ENCODE measurements around the gene VAC14.
"Not testable (repeated sequence)": the region's sequence is repeated elsewhere in the genome, so short reads cannot be mapped to it uniquely, and the experiment has no call there.

VAC14 gene

GRCh38 chr16:70744366-70744765 is 56.6 kb downstream of the VAC14 start:
- no peak for DNase-seq (ENCODE audit: low read depth, low spot score)

GRCh38 chr16:70743791-70744190 is 57.2 kb downstream of the VAC14 start:
- DNase-seq (ENCODE audit: low read depth, low spot score): no peak

GRCh38 chr16:70742967-70743366 is 58.0 kb downstream of the VAC14 start:
- DNase-seq (ENCODE audit: low read depth, low spot score): not testable (repeated sequence)

- DNase-seq (ENCODE audit: low read depth, low spot score): no peak
Measured at GRCh38 chr16:70741783-70742125, 59.2 kb downstream of the VAC14 start.

GRCh38 chr16:70740914-70741782 is 59.8 kb downstream of the VAC14 start:
- no peak for DNase-seq (ENCODE audit: low read depth, low spot score)

- DNase-seq (ENCODE audit: low read depth, low spot score): no peak
Measured at GRCh38 chr16:70740174-70740913, 60.6 kb downstream of the VAC14 start.

GRCh38 chr16:70739389-70739788 is 61.6 kb downstream of the VAC14 start:
- DNase-seq (ENCODE audit: low read depth, low spot score): no peak

GRCh38 chr16:70738083-70738977 is 62.6 kb downstream of the VAC14 start:
- peak; percentile 91 for DNase-seq (ENCODE audit: low read depth, low spot score)

GRCh38 chr16:70737377-70738082 is 63.4 kb downstream of the VAC14 start:
- no peak for DNase-seq (ENCODE audit: low read depth, low spot score)

- no peak for DNase-seq (ENCODE audit: low read depth, low spot score)
Measured at GRCh38 chr16:70736465-70737376, 64.2 kb downstream of the VAC14 start.

- DNase-seq (ENCODE audit: low read depth, low spot score): no peak
Measured at GRCh38 chr16:70735141-70735979, 65.6 kb downstream of the VAC14 start.

GRCh38 chr16:70734522-70735095 is 66.3 kb downstream of the VAC14 start:
- no peak for DNase-seq (ENCODE audit: low read depth, low spot score)

- DNase-seq (ENCODE audit: low read depth, low spot score): no peak
Measured at GRCh38 chr16:70730944-70731343, 70.0 kb downstream of the VAC14 start.

- no peak for DNase-seq (ENCODE audit: low read depth, low spot score)
Measured at GRCh38 chr16:70730031-70730430, 70.9 kb downstream of the VAC14 start.

- DNase-seq (ENCODE audit: low read depth, low spot score): no peak
Measured at GRCh38 chr16:70729292-70729691, 71.7 kb downstream of the VAC14 start.

GRCh38 chr16:70728150-70728549 is 72.8 kb downstream of the VAC14 start:
- no peak for DNase-seq (ENCODE audit: low read depth, low spot score)

- DNase-seq (ENCODE audit: low read depth, low spot score): no peak
Measured at GRCh38 chr16:70726892-70727361, 74.0 kb downstream of the VAC14 start.

GRCh38 chr16:70725912-70726828 is 74.8 kb downstream of the VAC14 start:
- no peak for DNase-seq (ENCODE audit: low read depth, low spot score)
